Neural progenitor cell (in vitro differentiated cells): ENCODE measurements around the gene NUDT22. TPM values are rescaled to one million over a fixed set of nuclear protein-coding genes. Genes with fewer than 3 reads are reported as not detected.
A peak's percentile ranks its signal among the peaks of the same experiment; 100 is the strongest.

Experiments
- DNase-seq: peaks from one replicate; pipeline ENCODE4 v3.0.0-alpha.2; 2016; ENCODE audit warnings: low spot score
- H2AFZ ChIP-seq: fragments of 200-600 bp; sonication (generic); replicated peaks from 2 replicates; pipeline ENCODE4 v1.6.1; 2016; ENCODE audit warnings: antibody characterized with exemption
- H3F3A ChIP-seq: fragments of 200-600 bp; sonication (generic); 2 replicates; pipeline ENCODE4 v1.6.1; 2016; ENCODE audit warnings: antibody characterized with exemption, low read depth
- H3K27ac ChIP-seq: fragments of 200-600 bp; sonication (generic); 2 replicates; pipeline ENCODE4 v1.5.1; 2016; ENCODE audit warnings: mild to moderate bottlenecking
- H3K27me3 ChIP-seq: fragments of 200-600 bp; sonication (generic); 2 replicates; pipeline ENCODE4 v1.6.1; 2016; ENCODE audit warnings: mild to moderate bottlenecking, moderate library complexity
- H3K36me3 ChIP-seq: fragments of 200-600 bp; sonication (generic); 2 replicates; pipeline ENCODE4 v1.5.1; 2016
- H3K4me1 ChIP-seq: fragments of 200-600 bp; sonication (generic); 2 replicates; pipeline ENCODE4 v1.6.1; 2016; ENCODE audit warnings: mixed run types
- H3K4me2 ChIP-seq: fragments of 200-600 bp; sonication (generic); 2 replicates; pipeline ENCODE4 v1.6.1; 2016
- H3K4me3 ChIP-seq: fragments of 200-600 bp; sonication (generic); 2 replicates; pipeline ENCODE4 v1.5.1; 2016
- H3K79me2 ChIP-seq: fragments of 200-600 bp; sonication (generic); 2 replicates; pipeline ENCODE4 v1.6.1; 2016; ENCODE audit warnings: low read depth
- H3K9ac ChIP-seq: fragments of 200-600 bp; sonication (generic); 2 replicates; pipeline ENCODE4 v1.6.1; 2016
- H3K9me3 ChIP-seq: fragments of 200-600 bp; sonication (generic); 2 replicates; pipeline ENCODE4 v1.5.1; 2016; ENCODE audit warnings: low read depth
- H4K20me1 ChIP-seq: fragments of 200-600 bp; sonication (generic); 2 replicates; pipeline ENCODE4 v1.6.1; 2016; ENCODE audit warnings: low read depth
- H3K27ac Mint-ChIP-seq: 3 replicates; pipeline ENCODE4 v1.8.0; 2021; ENCODE audit warnings: mixed read lengths
- H3K27me3 Mint-ChIP-seq: 2 replicates; pipeline ENCODE4 v1.8.0; 2022; ENCODE audit warnings: low read depth, mild to moderate bottlenecking, inconsistent platforms, moderate library complexity, mixed read lengths; ENCODE audit not compliant: insufficient read depth
- H3K36me3 Mint-ChIP-seq: 3 replicates; pipeline ENCODE4 v1.8.0; 2021; ENCODE audit warnings: mixed read lengths
- H3K4me1 Mint-ChIP-seq: 3 replicates; pipeline ENCODE4 v1.8.0; 2021; ENCODE audit warnings: mixed read lengths
- H3K4me3 Mint-ChIP-seq: 3 replicates; pipeline ENCODE4 v1.8.0; 2021; ENCODE audit warnings: mild to moderate bottlenecking, moderate library complexity, mixed read lengths
- H3K9me3 Mint-ChIP-seq: 3 replicates; pipeline ENCODE4 v1.8.0; 2020; ENCODE audit warnings: mixed read lengths
- EZH2 ChIP-seq: fragments of 200-600 bp; sonication (generic); IDR thresholded peaks from 2 replicates; pipeline ENCODE4 v1.6.1; 2017; ENCODE audit warnings: antibody characterized with exemption, mild to moderate bottlenecking, moderate library complexity
- EZH2phosphoT487 ChIP-seq: fragments of 200-600 bp; sonication (generic); IDR thresholded peaks from 2 replicates; pipeline ENCODE4 v1.6.1; 2017; ENCODE audit warnings: antibody characterized with exemption
- total RNA-seq: library from RNA; depleted of rRNA; stranded (reverse); fragments of >200 nt; gene quantifications from 2 replicates; pipeline ENCODE4 v1.2.3, GENCODE V29; 2015; ENCODE audit warnings: low replicate concordance
- TF ChIP-seq, protein P1 (sequence below): fragments of 200-600 bp; sonication (generic); IDR thresholded peaks from 2 replicates; pipeline ENCODE4 v1.5.1; 2017; ENCODE audit warnings: antibody characterized with exemption, mild to moderate bottlenecking

NUDT22 gene
- total RNA-seq, 1 donor from 2014 or later: 23.5 TPM

DNA sequence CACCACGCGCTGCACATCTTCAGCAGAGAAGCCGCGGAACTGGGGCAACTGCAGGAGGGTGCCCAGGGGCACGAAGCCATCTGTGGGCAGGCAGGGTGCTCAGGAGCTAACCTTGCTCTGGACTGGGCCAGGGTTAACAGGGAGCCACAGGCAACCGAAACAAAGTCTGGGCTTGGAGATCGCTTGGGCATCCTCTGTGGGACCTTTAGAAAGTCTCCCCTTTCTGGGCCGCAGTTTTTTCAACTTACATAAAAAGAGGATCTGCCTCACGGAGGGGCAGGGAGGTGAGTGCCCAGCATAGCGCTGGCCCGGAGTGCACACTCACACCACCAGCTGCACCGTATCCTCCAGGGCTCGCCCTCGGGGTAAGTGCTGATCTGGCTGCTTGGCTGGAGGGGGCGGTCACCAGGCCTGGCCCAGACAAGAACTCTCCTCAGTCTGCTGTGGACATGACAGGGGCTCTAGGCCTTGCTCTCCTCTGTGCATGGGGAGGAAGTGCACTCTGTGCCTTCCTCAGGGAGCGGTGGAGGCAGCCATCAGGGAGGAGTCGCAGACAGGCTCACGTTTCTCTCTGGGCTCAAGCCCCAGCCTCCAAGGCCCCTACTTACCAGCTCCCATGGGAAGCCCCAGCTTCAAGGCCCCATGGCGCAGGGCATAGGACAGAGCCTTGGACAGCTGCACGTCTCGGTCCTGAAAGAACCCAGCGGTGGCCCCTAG is 1.0 kb upstream of the NUDT22 start:
- H2AFZ ChIP-seq: no peak overlapping the region
- Mint-ChIP-seq H3K36me3 (no peaks in the 10 kb centered on the region), H3K9me3 (no peaks in the 10 kb centered on the region), H3K27ac (no peak overlapping the region), H3K4me1 (peaks cover 26% of the 10 kb centered on the region), H3K4me3 (peak overlapping the region; percentile 91), H3K27me3 (peaks cover 5% of the 10 kb centered on the region)
- peaks cover 19% of the 10 kb centered on the region for H3F3A ChIP-seq
- peak overlapping the region; percentile 62 for H3K4me3 ChIP-seq
- TF ChIP-seq, protein P1, sequence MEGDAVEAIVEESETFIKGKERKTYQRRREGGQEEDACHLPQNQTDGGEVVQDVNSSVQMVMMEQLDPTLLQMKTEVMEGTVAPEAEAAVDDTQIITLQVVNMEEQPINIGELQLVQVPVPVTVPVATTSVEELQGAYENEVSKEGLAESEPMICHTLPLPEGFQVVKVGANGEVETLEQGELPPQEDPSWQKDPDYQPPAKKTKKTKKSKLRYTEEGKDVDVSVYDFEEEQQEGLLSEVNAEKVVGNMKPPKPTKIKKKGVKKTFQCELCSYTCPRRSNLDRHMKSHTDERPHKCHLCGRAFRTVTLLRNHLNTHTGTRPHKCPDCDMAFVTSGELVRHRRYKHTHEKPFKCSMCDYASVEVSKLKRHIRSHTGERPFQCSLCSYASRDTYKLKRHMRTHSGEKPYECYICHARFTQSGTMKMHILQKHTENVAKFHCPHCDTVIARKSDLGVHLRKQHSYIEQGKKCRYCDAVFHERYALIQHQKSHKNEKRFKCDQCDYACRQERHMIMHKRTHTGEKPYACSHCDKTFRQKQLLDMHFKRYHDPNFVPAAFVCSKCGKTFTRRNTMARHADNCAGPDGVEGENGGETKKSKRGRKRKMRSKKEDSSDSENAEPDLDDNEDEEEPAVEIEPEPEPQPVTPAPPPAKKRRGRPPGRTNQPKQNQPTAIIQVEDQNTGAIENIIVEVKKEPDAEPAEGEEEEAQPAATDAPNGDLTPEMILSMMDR: no peak
- TF ChIP-seq EZH2phosphoT487 (no peak), EZH2 (no peak)
- no peaks in the 10 kb centered on the region for H4K20me1 ChIP-seq
- H3K4me1 ChIP-seq: peaks cover 16% of the 10 kb centered on the region
- H3K27ac ChIP-seq: no peak overlapping the region
- H3K4me2 ChIP-seq: peak overlapping the region; percentile 89
- peak; percentile 51 for DNase-seq
- no peaks in the 10 kb centered on the region for H3K36me3 ChIP-seq
- H3K27me3 ChIP-seq: no peaks in the 10 kb centered on the region
- no peaks in the 10 kb centered on the region for H3K79me2 ChIP-seq
- H3K9ac ChIP-seq: no peak overlapping the region
- no peaks in the 10 kb centered on the region for H3K9me3 ChIP-seq

DNA sequence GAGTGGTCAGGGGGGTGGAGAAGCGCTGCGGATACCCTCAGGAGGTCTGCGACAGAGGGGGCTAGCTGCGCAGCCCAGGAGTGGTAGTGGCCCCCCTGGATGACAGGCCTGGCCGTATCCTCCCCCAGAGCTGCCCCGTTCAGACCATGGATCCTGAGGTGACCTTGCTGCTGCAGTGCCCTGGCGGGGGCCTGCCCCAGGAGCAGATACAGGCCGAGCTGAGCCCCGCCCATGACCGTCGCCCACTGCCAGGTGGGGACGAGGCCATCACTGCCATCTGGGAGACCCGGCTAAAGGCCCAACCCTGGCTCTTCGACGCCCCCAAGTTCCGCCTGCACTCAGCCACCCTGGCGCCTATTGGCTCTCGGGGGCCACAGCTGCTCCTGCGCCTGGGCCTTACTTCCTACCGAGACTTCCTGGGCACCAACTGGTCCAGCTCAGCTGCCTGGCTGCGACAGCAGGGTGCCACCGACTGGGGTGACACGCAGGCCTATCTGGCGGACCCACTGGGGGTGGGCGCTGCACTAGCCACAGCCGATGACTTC is 505 bp downstream of the NUDT22 start:
- H3K36me3 ChIP-seq: no peaks in the 10 kb centered on the region
- Mint-ChIP-seq H3K36me3 (no peaks in the 10 kb centered on the region), H3K27ac (no peak overlapping the region), H3K4me3 (peak overlapping the region; percentile 91), H3K9me3 (no peaks in the 10 kb centered on the region), H3K27me3 (peaks cover 5% of the 10 kb centered on the region), H3K4me1 (peaks cover 29% of the 10 kb centered on the region)
- peaks cover 9% of the 10 kb centered on the region for H3K27me3 ChIP-seq
- peaks cover 16% of the 10 kb centered on the region for H3K4me1 ChIP-seq
- H3F3A ChIP-seq: peaks cover 27% of the 10 kb centered on the region
- no peaks in the 10 kb centered on the region for H3K9me3 ChIP-seq
- DNase-seq: no peak
- H3K9ac ChIP-seq: peak overlapping the region; percentile 31
- no peaks in the 10 kb centered on the region for H3K79me2 ChIP-seq
- H3K4me3 ChIP-seq: peak overlapping the region; percentile 62
- H3K4me2 ChIP-seq: peak overlapping the region; percentile 89
- no peak for TF ChIP-seq EZH2
- H4K20me1 ChIP-seq: no peaks in the 10 kb centered on the region
- no peak overlapping the region for H3K27ac ChIP-seq
- H2AFZ ChIP-seq: peak overlapping the region; percentile 2

DNA sequence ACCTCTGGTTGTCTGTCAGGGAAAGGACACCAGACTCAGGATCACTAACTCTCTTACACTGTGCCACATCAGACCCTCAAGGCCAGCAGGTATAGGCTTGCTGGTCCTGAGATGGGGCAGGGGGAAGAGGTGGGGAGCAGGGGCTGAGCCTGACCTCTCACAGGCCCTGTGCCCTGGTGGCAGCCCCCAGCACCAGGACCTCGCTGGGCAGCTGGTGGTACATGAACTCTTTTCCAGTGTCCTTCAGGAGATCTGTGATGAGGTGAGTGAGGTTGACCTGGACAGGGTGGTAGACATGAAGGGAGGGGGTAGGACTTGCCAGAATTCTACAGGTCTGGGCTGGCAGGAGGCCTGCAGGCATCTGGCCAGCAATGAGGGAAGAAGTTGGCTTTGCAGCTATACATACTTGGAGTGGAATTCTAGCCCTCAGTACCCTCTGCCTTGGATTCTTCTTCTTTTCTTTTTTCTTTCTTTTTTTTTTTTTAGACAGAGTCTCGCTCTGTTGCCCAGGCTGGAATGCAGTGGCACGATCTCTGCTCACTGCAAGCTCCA is 1.4 kb downstream of the NUDT22 start:
- H3K27ac Mint-ChIP-seq: no peak overlapping the region

More for the DNA sequence above, 1.4 kb downstream of the NUDT22 start:
- no peak overlapping the region for H3K9ac ChIP-seq
- no peak overlapping the region for H3K4me3 ChIP-seq
- TF ChIP-seq EZH2phosphoT487 (no peak), EZH2 (no peak)
- TF ChIP-seq, protein P1: no peak
- H3K9me3 ChIP-seq: no peaks in the 10 kb centered on the region
- Mint-ChIP-seq H3K4me3 (peak overlapping the region; percentile 91), H3K9me3 (no peaks in the 10 kb centered on the region), H3K27me3 (peaks cover 6% of the 10 kb centered on the region), H3K4me1 (peaks cover 33% of the 10 kb centered on the region), H3K36me3 (no peaks in the 10 kb centered on the region)
- H3K36me3 ChIP-seq: no peaks in the 10 kb centered on the region
- no peak overlapping the region for H2AFZ ChIP-seq
- DNase-seq: no peak
- peaks cover 18% of the 10 kb centered on the region for H3K27me3 ChIP-seq
- H3K4me2 ChIP-seq: peak overlapping the region; percentile 89
- no peak overlapping the region for H3K27ac ChIP-seq
- H4K20me1 ChIP-seq: no peaks in the 10 kb centered on the region
- H3K79me2 ChIP-seq: no peaks in the 10 kb centered on the region
- peaks cover 27% of the 10 kb centered on the region for H3F3A ChIP-seq
- H3K4me1 ChIP-seq: peaks cover 16% of the 10 kb centered on the region
